Measurements from ENCODE around the gene ISY1.
"Not testable (repeated sequence)": the region's sequence is repeated elsewhere in the genome, so short reads cannot be mapped to it uniquely, and the experiment has no call there.

Gene ISY1

DNA sequence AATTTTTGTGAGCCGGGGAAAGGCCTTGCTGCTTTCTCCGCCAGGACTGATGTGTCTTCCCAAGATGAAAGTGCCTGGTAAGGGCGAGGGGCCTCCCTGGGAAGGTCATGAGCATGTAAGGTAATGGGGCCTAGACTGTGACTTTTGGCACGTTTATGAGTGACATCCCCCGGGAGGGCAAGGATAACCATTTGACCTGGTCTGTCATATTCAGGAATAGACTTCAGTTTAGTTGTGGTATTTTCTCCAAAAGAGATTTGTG, 23.5 kb upstream of the ISY1 start:
- peaks cover 42% of the 10 kb centered on the region for H3K36me3 Mint-ChIP-seq (ENCODE audit: insufficient read depth)
- no peak for ATAC-seq (replicated peaks; ENCODE audit: extremely low read depth, poor library complexity, severe bottlenecking)

GRCh38 chr3:129183569-129184395, 22.9 kb upstream of the ISY1 start, which contains the start of gene CNBP:
CNBP (minus strand) TSS chr3:129183896; CDS start chr3:129171757, 12,139 bp downstream.
- H3K27me3 Mint-ChIP-seq = no peaks in the 10 kb centered on the region
- H3K4me1 Mint-ChIP-seq = peaks cover 42% of the 10 kb centered on the region
- peaks cover 47% of the 10 kb centered on the region for H3K36me3 Mint-ChIP-seq (ENCODE audit: insufficient read depth)
- peak within 1 kb of the TSS; percentile 86 for H3K4me3 Mint-ChIP-seq
- ATAC-seq (replicated peaks; ENCODE audit: extremely low read depth, poor library complexity, severe bottlenecking) (peak; percentile 98), DNase-seq (ENCODE audit: low spot score in 2 of 2) (peak; percentile 83 to 90)
- H3K27ac Mint-ChIP-seq (ENCODE audit: low read depth) = peak within 1 kb of the TSS; percentile 96
- H3K9me3 Mint-ChIP-seq = no peaks in the 10 kb centered on the region

More for the DNA sequence above, 23.5 kb upstream of the ISY1 start:
- H3K27ac Mint-ChIP-seq (ENCODE audit: low read depth) = peak overlapping the region; percentile 96
- no peak for DNase-seq (ENCODE audit: low spot score in 2 of 2)
- peaks cover 38% of the 10 kb centered on the region for H3K4me1 Mint-ChIP-seq
- no peaks in the 10 kb centered on the region for H3K9me3 Mint-ChIP-seq
- H3K27me3 Mint-ChIP-seq = no peaks in the 10 kb centered on the region
- peak overlapping the region; percentile 86 for H3K4me3 Mint-ChIP-seq

- DNase-seq (ENCODE audit: low spot score in 2 of 2) (no peak), ATAC-seq (replicated peaks; ENCODE audit: extremely low read depth, poor library complexity, severe bottlenecking) (no peak)
- peaks cover 58% of the 10 kb centered on the region for H3K36me3 Mint-ChIP-seq (ENCODE audit: insufficient read depth)
Observed at GRCh38 chr3:129182390-129183185, 21.7 kb upstream of the ISY1 start.

DNA sequence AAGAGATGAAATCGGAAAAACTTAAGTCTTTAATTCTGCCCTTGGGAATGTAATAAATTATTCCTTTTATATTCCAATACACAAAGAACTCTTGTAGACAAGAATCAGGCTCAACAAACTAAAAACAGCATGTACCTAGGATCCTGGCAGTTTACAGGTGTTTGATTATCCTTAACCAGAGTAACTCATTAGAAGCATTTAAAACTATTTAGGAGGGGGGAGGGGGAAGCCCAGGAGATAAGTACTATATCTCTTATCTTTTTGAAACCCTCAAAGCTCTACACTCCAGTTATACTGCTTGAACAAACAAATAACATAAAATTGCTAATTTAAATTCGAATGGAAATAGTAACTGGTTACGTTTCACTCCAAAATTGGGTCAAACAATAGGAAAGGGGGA, 21.0 kb upstream of the ISY1 start:
- peak overlapping the region; percentile 86 for H3K4me3 Mint-ChIP-seq
- peak overlapping the region; percentile 96 for H3K27ac Mint-ChIP-seq (ENCODE audit: low read depth)
- peaks cover 57% of the 10 kb centered on the region for H3K4me1 Mint-ChIP-seq
- H3K36me3 Mint-ChIP-seq (ENCODE audit: insufficient read depth) = peaks cover 61% of the 10 kb centered on the region
- no peaks in the 10 kb centered on the region for H3K9me3 Mint-ChIP-seq
- ATAC-seq (replicated peaks; ENCODE audit: extremely low read depth, poor library complexity, severe bottlenecking) (no peak), DNase-seq (ENCODE audit: low spot score in 2 of 2) (no peak)
- no peaks in the 10 kb centered on the region for H3K27me3 Mint-ChIP-seq

More at GRCh38 chr3:129182390-129183185, 21.7 kb upstream of the ISY1 start:
- Mint-ChIP-seq H3K9me3 (no peaks in the 10 kb centered on the region), H3K27me3 (no peaks in the 10 kb centered on the region), H3K4me1 (peaks cover 50% of the 10 kb centered on the region), H3K4me3 (peak overlapping the region; percentile 86), H3K27ac (ENCODE audit: low read depth) (peak overlapping the region; percentile 96)

DNA sequence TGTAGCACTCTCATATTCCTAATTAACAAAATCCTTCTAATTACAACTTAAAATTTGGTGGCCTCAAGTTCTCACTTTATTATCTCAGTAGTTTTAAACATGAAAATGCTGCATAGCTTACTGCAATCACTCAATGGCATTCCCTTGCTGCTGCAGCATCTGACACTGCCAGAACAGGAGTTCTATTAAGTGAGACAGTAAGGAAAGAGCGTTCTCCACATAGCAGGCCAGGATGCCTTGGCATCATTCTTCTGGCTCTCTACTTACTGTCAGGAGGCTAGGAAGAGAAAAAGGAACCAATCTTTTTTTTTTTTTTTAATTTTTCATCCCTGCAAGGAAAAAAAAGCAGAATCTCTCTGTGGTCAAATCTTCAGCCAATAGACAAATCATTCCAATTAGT, 19.6 kb upstream of the ISY1 start:
- Mint-ChIP-seq H3K27me3 (no peaks in the 10 kb centered on the region), H3K36me3 (ENCODE audit: insufficient read depth) (peaks cover 64% of the 10 kb centered on the region), H3K27ac (ENCODE audit: low read depth) (peak overlapping the region; percentile 96), H3K9me3 (no peaks in the 10 kb centered on the region), H3K4me3 (peak overlapping the region; percentile 86), H3K4me1 (peaks cover 70% of the 10 kb centered on the region)
- ATAC-seq (replicated peaks; ENCODE audit: extremely low read depth, poor library complexity, severe bottlenecking) (no peak), DNase-seq (ENCODE audit: low spot score in 2 of 2) (no peak)

- Mint-ChIP-seq H3K9me3 (no peaks in the 10 kb centered on the region), H3K36me3 (ENCODE audit: insufficient read depth) (peaks cover 59% of the 10 kb centered on the region), H3K4me3 (peak overlapping the region; percentile 47), H3K27ac (ENCODE audit: low read depth) (peak overlapping the region; percentile 54), H3K4me1 (peaks cover 59% of the 10 kb centered on the region), H3K27me3 (no peaks in the 10 kb centered on the region)
- ATAC-seq (replicated peaks; ENCODE audit: extremely low read depth, poor library complexity, severe bottlenecking) (no peak), DNase-seq (ENCODE audit: low spot score in 2 of 2) (no peak)
Observed at GRCh38 chr3:129176051-129176450, 15.2 kb upstream of the ISY1 start.

- no peaks in the 10 kb centered on the region for H3K9me3 Mint-ChIP-seq
- H3K4me1 Mint-ChIP-seq = peaks cover 45% of the 10 kb centered on the region
- DNase-seq (ENCODE audit: low spot score in 2 of 2) (no peak), ATAC-seq (replicated peaks; ENCODE audit: extremely low read depth, poor library complexity, severe bottlenecking) (no peak)
- H3K27me3 Mint-ChIP-seq = no peaks in the 10 kb centered on the region
- H3K4me3 Mint-ChIP-seq = peak overlapping the region; percentile 48
- peaks cover 61% of the 10 kb centered on the region for H3K36me3 Mint-ChIP-seq (ENCODE audit: insufficient read depth)
- H3K27ac Mint-ChIP-seq (ENCODE audit: low read depth) = peak overlapping the region; percentile 49
Observed at GRCh38 chr3:129173725-129174124, 12.9 kb upstream of the ISY1 start.

- Mint-ChIP-seq H3K27me3 (no peaks in the 10 kb centered on the region), H3K36me3 (ENCODE audit: insufficient read depth) (peaks cover 60% of the 10 kb centered on the region), H3K4me3 (no peak overlapping the region), H3K27ac (ENCODE audit: low read depth) (peak overlapping the region; percentile 41), H3K4me1 (peaks cover 41% of the 10 kb centered on the region), H3K9me3 (no peaks in the 10 kb centered on the region)
- DNase-seq (ENCODE audit: low spot score in 2 of 2) = no peak
- ATAC-seq (replicated peaks; ENCODE audit: extremely low read depth, poor library complexity, severe bottlenecking) = no peak
Observed at GRCh38 chr3:129173206-129173605, 12.3 kb upstream of the ISY1 start.

DNA sequence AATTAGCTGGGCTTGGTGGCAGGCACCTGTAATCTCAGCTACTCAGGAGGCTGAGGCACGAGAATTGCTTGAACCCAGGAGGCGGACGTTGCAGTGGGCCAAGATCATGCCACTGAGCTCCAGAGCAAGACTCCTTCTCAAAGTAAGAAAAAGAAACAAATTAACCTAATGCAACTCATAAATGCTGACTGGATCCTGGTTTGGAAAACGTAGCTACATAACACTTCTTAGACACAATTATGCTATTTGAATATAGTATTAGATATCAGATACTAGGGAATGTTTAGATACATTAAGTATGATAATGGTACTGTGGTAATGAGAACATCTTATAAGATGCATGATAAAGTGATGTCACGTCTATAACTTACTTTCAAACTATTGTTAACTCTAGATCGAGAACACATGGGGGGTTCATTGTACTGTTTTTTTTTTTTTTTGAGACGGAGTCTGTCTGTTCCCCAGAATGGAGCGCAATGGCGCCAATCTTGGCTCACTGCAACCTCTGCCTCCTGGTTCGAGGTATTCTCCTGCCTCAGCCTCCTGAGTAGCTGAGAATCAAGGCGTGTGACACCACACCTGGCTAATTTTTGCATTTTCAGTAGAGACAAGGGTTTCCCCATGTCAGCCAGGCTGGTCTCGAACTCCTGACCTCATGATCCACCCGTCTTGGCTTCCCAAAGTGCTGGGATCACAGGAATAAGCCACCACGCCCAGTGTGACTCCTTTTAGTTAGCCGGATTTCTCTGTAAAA, 5.9 kb upstream of the ISY1 start:
- Mint-ChIP-seq H3K9me3 (no peaks in the 10 kb centered on the region), H3K4me1 (peaks cover 16% of the 10 kb centered on the region), H3K36me3 (ENCODE audit: insufficient read depth) (peaks cover 57% of the 10 kb centered on the region), H3K4me3 (no peak overlapping the region), H3K27ac (ENCODE audit: low read depth) (no peak overlapping the region), H3K27me3 (no peaks in the 10 kb centered on the region)
- ATAC-seq (replicated peaks; ENCODE audit: extremely low read depth, poor library complexity, severe bottlenecking) (no peak), DNase-seq (ENCODE audit: low spot score in 2 of 2) (no peak)

DNA sequence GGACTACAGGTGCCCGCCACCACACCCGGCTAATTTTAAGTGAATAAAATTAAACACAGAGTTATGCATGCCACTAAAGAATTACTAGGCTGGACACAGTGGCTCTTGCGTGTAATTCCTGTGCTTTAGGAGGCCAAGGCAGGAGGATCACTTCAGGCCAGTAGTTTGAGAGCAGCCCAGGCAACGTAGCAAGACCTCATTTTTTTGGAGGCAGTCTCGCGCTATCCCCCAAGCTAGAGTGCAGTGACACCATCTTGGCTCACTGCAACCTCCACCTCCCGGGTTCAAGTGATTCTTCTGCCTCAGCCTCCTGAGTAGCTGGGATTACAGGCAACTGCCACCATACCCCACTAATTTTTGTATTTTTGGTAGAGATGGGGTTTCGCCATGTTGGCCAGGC, 4.7 kb upstream of the ISY1 start:
- not testable (repeated sequence) for DNase-seq (ENCODE audit: low spot score in 2 of 2); H3K27me3 Mint-ChIP-seq; H3K27ac Mint-ChIP-seq (ENCODE audit: low read depth); H3K4me3 Mint-ChIP-seq; H3K9me3 Mint-ChIP-seq; ATAC-seq (replicated peaks; ENCODE audit: extremely low read depth, poor library complexity, severe bottlenecking)
- peaks cover 18% of the 10 kb centered on the region for H3K4me1 Mint-ChIP-seq
- H3K36me3 Mint-ChIP-seq (ENCODE audit: insufficient read depth) = peaks cover 54% of the 10 kb centered on the region

- peaks cover 28% of the 10 kb centered on the region for H3K4me1 Mint-ChIP-seq
- H3K36me3 Mint-ChIP-seq (ENCODE audit: insufficient read depth) = peaks cover 47% of the 10 kb centered on the region
- H3K9me3 Mint-ChIP-seq = no peaks in the 10 kb centered on the region
- no peak for ATAC-seq (replicated peaks; ENCODE audit: extremely low read depth, poor library complexity, severe bottlenecking)
- no peak overlapping the region for H3K4me3 Mint-ChIP-seq
- no peak for DNase-seq (ENCODE audit: low spot score in 2 of 2)
- no peaks in the 10 kb centered on the region for H3K27me3 Mint-ChIP-seq
- H3K27ac Mint-ChIP-seq (ENCODE audit: low read depth) = no peak overlapping the region
Observed at GRCh38 chr3:129164500-129164899, 3.6 kb upstream of the ISY1 start.

DNA sequence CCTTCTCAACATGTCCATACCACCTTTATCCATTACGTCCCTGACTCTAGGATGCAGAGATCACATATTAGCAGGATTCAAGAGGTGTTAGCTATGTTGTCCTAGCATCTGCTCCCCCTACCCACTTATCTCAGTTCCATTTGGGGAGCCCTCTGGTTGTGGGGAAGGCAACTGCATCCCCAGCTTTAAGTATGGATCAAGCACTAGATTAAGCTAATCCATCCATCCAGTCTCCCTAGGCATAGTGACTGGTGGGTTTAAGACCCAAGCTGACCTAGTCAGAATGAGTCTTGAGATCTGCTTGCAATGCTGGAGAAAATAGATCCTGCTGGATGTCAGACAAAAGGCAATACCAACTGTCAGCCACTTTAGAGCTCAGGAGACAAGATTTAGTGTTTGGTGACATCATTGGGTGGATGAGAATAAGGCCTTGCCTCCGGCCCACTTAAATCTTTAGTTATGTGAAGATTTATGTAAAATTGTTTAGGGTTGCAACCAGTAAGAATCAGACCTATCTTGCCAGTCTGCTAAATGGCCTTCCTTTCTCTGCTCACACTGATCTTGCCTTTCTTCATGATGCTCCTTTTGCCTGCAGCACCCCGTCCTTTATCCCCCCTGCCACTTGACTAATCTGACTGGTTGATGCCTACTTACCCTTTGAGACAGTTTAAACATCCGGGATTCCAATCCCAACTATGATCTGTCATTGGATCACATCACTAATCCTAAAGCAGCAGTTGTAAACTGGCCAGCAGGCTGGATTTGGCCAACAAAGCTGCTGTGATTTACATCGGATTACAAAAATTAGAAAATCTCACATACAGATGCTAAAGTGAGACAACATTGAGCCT, 2.1 kb upstream of the ISY1 start:
- H3K4me1 Mint-ChIP-seq = peaks cover 35% of the 10 kb centered on the region

More for the DNA sequence above, 2.1 kb upstream of the ISY1 start:
- Mint-ChIP-seq H3K27ac (ENCODE audit: low read depth) (peak overlapping the region; percentile 99), H3K9me3 (no peaks in the 10 kb centered on the region), H3K36me3 (ENCODE audit: insufficient read depth) (peaks cover 45% of the 10 kb centered on the region), H3K27me3 (no peaks in the 10 kb centered on the region), H3K4me3 (peak overlapping the region; percentile 99)
- DNase-seq (ENCODE audit: low spot score in 2 of 2) = no peak
- ATAC-seq (replicated peaks; ENCODE audit: extremely low read depth, poor library complexity, severe bottlenecking) = no peak

All from central memory CD8-positive, alpha-beta T cell (primary cell).